Trophoblast cell (in vitro differentiated cells and primary cell): ENCODE data around the gene CHMP2A. TPM values are rescaled to one million over a fixed set of nuclear protein-coding genes. Genes with fewer than 3 reads are reported as not detected.

Experiments
- DNase-seq, 2 donors: peaks; one replicate each; pipeline ENCODE4 v3.0.0-alpha.2; 2016
- H2AFZ ChIP-seq: 2 replicates; pipeline ENCODE4 v1.6.1; 2013; ENCODE audit warnings: low read length, moderate library complexity, mild to moderate bottlenecking; ENCODE audit not compliant: insufficient read depth, poor library complexity
- H2AK5ac ChIP-seq: 2 replicates; pipeline ENCODE4 v1.6.1; 2013; ENCODE audit warnings: mild to moderate bottlenecking, low read length
- H2BK120ac ChIP-seq: 2 replicates; pipeline ENCODE4 v1.6.1; 2013; ENCODE audit warnings: low read length, mild to moderate bottlenecking, moderate library complexity; ENCODE audit not compliant: insufficient read depth, poor library complexity
- H2BK12ac ChIP-seq: 2 replicates; pipeline ENCODE4 v1.6.1; 2013; ENCODE audit warnings: mild to moderate bottlenecking, low read length, moderate library complexity
- H2BK5ac ChIP-seq: 2 replicates; pipeline ENCODE4 v1.6.1; 2013; ENCODE audit warnings: low read length, low read depth, moderate library complexity, mild to moderate bottlenecking; ENCODE audit not compliant: poor library complexity
- H3K14ac ChIP-seq: 2 replicates; pipeline ENCODE4 v1.6.1; 2013; ENCODE audit warnings: mild to moderate bottlenecking, low read length
- H3K18ac ChIP-seq: 2 replicates; pipeline ENCODE4 v1.6.1; 2013; ENCODE audit warnings: mild to moderate bottlenecking, low read length
- H3K23ac ChIP-seq: 2 replicates; pipeline ENCODE4 v1.6.1; 2013; ENCODE audit warnings: low read length
- H3K27ac ChIP-seq: 2 replicates; pipeline ENCODE4 v1.5.1; 2013; ENCODE audit warnings: low read depth, mild to moderate bottlenecking, inconsistent platforms, low read length, moderate library complexity
- H3K27me3 ChIP-seq: 2 replicates; pipeline ENCODE4 v1.6.1; 2013; ENCODE audit warnings: inconsistent platforms, mild to moderate bottlenecking, low read length, moderate library complexity; ENCODE audit not compliant: insufficient read depth
- H3K36me3 ChIP-seq, 2 experiments: 1 replicate in 1 of 2; 2 replicates in 1 of 2; pipeline ENCODE4 v1.6.1; 2013; ENCODE audit warnings: low read length in 2 of 2, mild to moderate bottlenecking in 2 of 2, moderate library complexity in 1 of 2; ENCODE audit not compliant: insufficient read depth in 2 of 2, control insufficient read depth in 1 of 2
- H3K4ac ChIP-seq: 2 replicates; pipeline ENCODE4 v1.6.1; 2013; ENCODE audit warnings: low read depth, mild to moderate bottlenecking, low read length, moderate library complexity
- H3K4me1 ChIP-seq, 2 experiments: 1 replicate in 1 of 2; 2 replicates in 1 of 2; pipeline ENCODE4 v1.6.1; 2013; ENCODE audit warnings: low read length in 2 of 2, mild to moderate bottlenecking in 2 of 2, moderate library complexity in 1 of 2; ENCODE audit not compliant: insufficient read depth in 2 of 2, control insufficient read depth in 1 of 2
- H3K4me2 ChIP-seq: 2 replicates; pipeline ENCODE4 v1.6.1; 2013; ENCODE audit warnings: inconsistent platforms, mild to moderate bottlenecking, low read length, moderate library complexity
- H3K4me3 ChIP-seq: 2 replicates; pipeline ENCODE4 v1.5.1; 2013; ENCODE audit warnings: mild to moderate bottlenecking, low read depth, low read length, inconsistent platforms
- H3K79me1 ChIP-seq: one replicate; pipeline ENCODE4 v1.6.1; 2013; ENCODE audit warnings: low read length
- H3K79me2 ChIP-seq: 2 replicates; pipeline ENCODE4 v1.6.1; 2013; ENCODE audit warnings: low read length, mild to moderate bottlenecking; ENCODE audit not compliant: control insufficient read depth, insufficient read depth, poor library complexity
- H3K9ac ChIP-seq: 2 replicates; pipeline ENCODE4 v1.6.1; 2013; ENCODE audit warnings: mild to moderate bottlenecking, low read length
- H3K9me3 ChIP-seq: 2 replicates; pipeline ENCODE4 v1.6.1; 2013; ENCODE audit warnings: low read depth, mild to moderate bottlenecking, control low read depth, inconsistent platforms, low read length; ENCODE audit not compliant: insufficient read depth
- H4K12ac ChIP-seq: 2 replicates; pipeline ENCODE4 v1.6.1; 2013; ENCODE audit warnings: low read depth, mild to moderate bottlenecking, low read length, moderate library complexity
- H4K8ac ChIP-seq: 2 replicates; pipeline ENCODE4 v1.6.1; 2013; ENCODE audit warnings: low read depth, mild to moderate bottlenecking, low read length, moderate library complexity
- H4K91ac ChIP-seq: one replicate; pipeline ENCODE4 v1.6.1; 2013; ENCODE audit warnings: low read depth, mild to moderate bottlenecking, low read length, moderate library complexity
- WGBS: extraction: QIAGEN DNeasy Blood & Tissue Kit; methylation state at CpG from one replicate; pipeline ENCODE4 v1.1.7; 2013; ENCODE audit warnings: missing lambda C conversion rate; ENCODE audit not compliant: insufficient read length, insufficient coverage; ENCODE audit errors: extremely low coverage; 5-methylcytosine and 5-hydroxymethylcytosine counted together
- polyA plus RNA-seq: library from polyadenylated mRNA; stranded (reverse); fragments of 200-250 nt; gene quantifications from 2 replicates; pipeline ENCODE4 v1.2.3, GENCODE V29; 2013

The CHMP2A gene
- 137 and 138 TPM in 2 replicates for polyA plus RNA-seq

DNA sequence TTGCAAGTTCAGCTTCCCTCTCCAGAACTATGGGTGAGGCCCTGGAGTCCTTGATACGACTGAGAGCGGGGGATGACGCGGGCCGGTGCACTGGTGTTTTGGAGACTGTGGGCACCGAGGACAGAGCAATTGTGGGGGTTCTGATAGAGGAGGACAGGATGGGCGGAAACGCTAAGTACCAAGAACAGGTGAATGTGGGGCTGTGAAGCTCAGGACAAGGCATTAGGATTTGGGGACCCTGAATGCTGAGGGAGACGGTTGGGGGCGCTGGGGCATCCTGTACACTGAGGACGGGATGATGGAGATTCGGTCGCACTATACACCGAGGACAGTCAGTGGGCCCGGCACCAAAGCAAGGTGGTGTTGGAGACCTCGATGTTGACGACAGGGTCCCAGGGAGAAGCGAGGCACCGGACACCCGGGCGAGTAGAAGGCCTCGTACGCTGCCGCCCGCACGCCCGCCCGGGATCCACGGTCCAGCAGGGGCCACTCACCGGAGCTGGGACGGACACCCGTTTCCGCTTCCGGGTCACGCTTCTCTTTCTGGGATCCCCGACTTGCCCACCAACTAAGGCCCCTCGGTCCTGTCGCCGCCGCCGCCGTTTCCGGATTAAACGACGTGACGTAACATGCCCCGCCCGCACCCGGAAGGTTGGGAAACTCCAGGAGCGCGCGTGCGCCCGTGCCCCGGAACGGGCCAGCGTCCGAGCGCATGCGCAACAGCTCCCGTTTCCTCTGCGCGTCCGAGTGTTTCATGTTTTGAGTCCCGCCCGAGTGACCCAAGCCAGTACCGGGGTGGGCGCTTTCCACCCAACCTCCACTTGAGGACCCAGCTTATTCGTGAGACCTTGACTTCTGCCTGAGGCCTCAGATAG lies at the start of gene CHMP2A:
TSS of gene CHMP2A (minus strand) at position 612 of the 875 bp plus-strand sequence. CDS start 893 bp downstream, outside the sequence.
- no CpG with 5 or more reads among the region's 69 CpGs for WGBS

DNA sequence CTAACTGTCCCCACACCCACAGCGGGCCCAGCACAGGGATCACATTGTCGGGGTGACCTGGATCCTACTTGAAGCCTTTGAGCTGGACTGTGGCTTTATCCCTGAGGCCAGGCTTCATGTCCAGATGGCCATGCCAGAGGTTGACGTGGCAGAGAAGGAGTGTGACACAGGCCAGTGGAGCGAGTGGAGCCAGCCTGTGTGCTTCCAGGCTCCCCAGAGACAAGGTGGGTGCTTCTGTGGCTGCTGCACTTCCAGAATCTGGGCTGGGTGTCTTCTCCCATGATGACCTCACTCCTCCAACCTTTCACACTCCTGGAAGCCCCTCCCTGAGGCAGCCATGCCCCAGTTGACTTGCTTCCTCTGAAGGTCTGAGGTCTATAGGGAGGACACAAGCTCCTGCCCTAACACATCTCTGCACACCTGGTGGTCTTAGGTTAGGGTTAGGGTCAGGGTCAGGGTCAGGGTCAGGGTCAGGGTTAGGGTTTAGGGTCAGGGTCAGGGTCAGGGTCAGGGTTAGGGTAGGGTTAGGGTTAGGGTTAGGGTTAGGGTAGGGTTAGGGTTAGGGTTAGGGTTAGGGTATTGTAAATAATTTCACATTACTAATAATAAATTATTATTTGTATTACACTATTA lies 31.3 kb upstream of the CHMP2A start:
- H2BK5ac ChIP-seq = no peak overlapping the region
- no peak overlapping the region for H3K9ac ChIP-seq
- no peak overlapping the region for H4K91ac ChIP-seq
- DNase-seq = no peak
- no peak overlapping the region for H3K4ac ChIP-seq
- no peak overlapping the region for H3K27ac ChIP-seq
- no peak overlapping the region for H4K8ac ChIP-seq
- H3K18ac ChIP-seq = no peak overlapping the region
- no peaks in the 10 kb centered on the region for H3K79me2 ChIP-seq
- no peaks in the 10 kb centered on the region for H3K27me3 ChIP-seq
- H3K14ac ChIP-seq = no peak overlapping the region
- no peaks in the 10 kb centered on the region for H3K9me3 ChIP-seq
- H3K4me1 ChIP-seq = no peaks in the 10 kb centered on the region
- peaks cover 18 to 27% of the 10 kb centered on the region in 2 experiments for H3K36me3 ChIP-seq
- no peak overlapping the region for H2AFZ ChIP-seq
- WGBS = no CpG with 5 or more reads among the region's 4 CpGs
- H3K4me3 ChIP-seq = no peak overlapping the region
- no peak overlapping the region for H2BK12ac ChIP-seq
- no peak overlapping the region for H3K23ac ChIP-seq
- no peak overlapping the region for H4K12ac ChIP-seq
- no peaks in the 10 kb centered on the region for H3K79me1 ChIP-seq
- no peak overlapping the region for H2BK120ac ChIP-seq
- H3K4me2 ChIP-seq = no peak overlapping the region
- no peak overlapping the region for H2AK5ac ChIP-seq

More for the DNA sequence above, at the start of gene CHMP2A:
- H3K9ac ChIP-seq = peak within 1 kb of the TSS; percentile 91
- H3K4me3 ChIP-seq = peak within 1 kb of the TSS; percentile 82
- peaks cover 18 to 26% of the 10 kb centered on the region in 2 experiments for H3K4me1 ChIP-seq
- H3K79me1 ChIP-seq = peaks cover 24% of the 10 kb centered on the region
- peaks cover 27% of the 10 kb centered on the region for H3K79me2 ChIP-seq
- peak within 1 kb of the TSS; percentile 92 for H2AK5ac ChIP-seq
- no peak within 1 kb of the TSS for H3K23ac ChIP-seq
- DNase-seq = peak; percentile 90 to 98
- no peaks in the 10 kb centered on the region for H3K27me3 ChIP-seq
- H3K36me3 ChIP-seq = peaks cover 52% of the 10 kb centered on the region in 2 experiments
- H3K4ac ChIP-seq = peak within 1 kb of the TSS; percentile 78
- peak within 1 kb of the TSS; percentile 10 for H2BK12ac ChIP-seq
- peak within 1 kb of the TSS; percentile 59 for H2BK120ac ChIP-seq
- H4K12ac ChIP-seq = peak within 1 kb of the TSS; percentile 91
- peak within 1 kb of the TSS; percentile 94 for H3K14ac ChIP-seq
- H3K18ac ChIP-seq = peak within 1 kb of the TSS; percentile 71
- H4K91ac ChIP-seq = peak within 1 kb of the TSS; percentile 94
- H3K27ac ChIP-seq = peak within 1 kb of the TSS; percentile 89
- H4K8ac ChIP-seq = peak within 1 kb of the TSS; percentile 98
- H3K9me3 ChIP-seq = no peaks in the 10 kb centered on the region
- peak within 1 kb of the TSS; percentile 90 for H3K4me2 ChIP-seq
- H2BK5ac ChIP-seq = peak within 1 kb of the TSS; percentile 55
- peak within 1 kb of the TSS; percentile 68 for H2AFZ ChIP-seq

DNA sequence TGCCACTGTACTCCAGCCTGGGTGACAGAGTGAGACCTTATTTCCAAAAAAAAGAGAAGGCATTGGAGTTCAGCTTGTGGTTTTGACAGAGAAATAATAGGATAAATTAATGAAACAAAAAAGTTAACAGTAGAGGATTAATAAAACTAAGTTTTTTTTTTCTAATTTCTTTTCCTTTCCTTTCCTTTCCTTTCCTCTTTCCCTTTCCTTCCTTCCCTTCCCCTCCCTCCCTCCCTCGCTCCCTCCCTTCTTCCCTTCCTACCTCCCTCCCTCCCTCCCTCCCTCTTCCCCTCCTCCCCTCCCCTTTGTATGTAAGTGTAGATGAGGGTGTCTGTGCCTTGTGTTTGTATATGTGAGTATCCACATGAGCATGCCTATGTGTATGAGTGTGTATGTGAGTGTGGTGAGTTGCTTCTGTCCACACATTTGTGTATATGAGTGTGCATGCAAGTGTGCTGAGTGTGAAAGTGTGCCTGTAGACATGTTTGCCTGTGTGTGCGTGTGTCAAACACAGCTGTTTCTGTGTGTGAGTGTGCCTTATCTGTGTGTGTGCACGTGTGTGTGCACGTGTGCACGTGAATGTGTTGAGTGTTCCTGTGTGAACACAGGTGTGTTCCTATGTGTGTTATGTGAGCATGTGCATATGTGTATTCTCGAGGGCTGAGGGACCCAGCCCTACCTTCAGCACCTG lies 30.7 kb upstream of the CHMP2A start:
- no CpG with 5 or more reads among the region's 6 CpGs for WGBS
- H2BK5ac ChIP-seq = no peak overlapping the region
- H3K36me3 ChIP-seq = peaks cover 18 to 27% of the 10 kb centered on the region in 2 experiments
- H3K27me3 ChIP-seq = no peaks in the 10 kb centered on the region
- no peak overlapping the region for H4K12ac ChIP-seq
- H3K14ac ChIP-seq = no peak overlapping the region
- no peak overlapping the region for H2BK120ac ChIP-seq
- H2BK12ac ChIP-seq = no peak overlapping the region
- H2AFZ ChIP-seq = no peak overlapping the region
- no peak overlapping the region for H3K9ac ChIP-seq
- no peak overlapping the region for H3K4me2 ChIP-seq
- no peak overlapping the region for H3K27ac ChIP-seq
- no peak for DNase-seq
- no peaks in the 10 kb centered on the region for H3K79me2 ChIP-seq
- no peak overlapping the region for H4K8ac ChIP-seq
- H4K91ac ChIP-seq = no peak overlapping the region
- H3K4ac ChIP-seq = no peak overlapping the region
- no peaks in the 10 kb centered on the region for H3K4me1 ChIP-seq
- no peak overlapping the region for H3K18ac ChIP-seq
- no peak overlapping the region for H3K23ac ChIP-seq
- no peaks in the 10 kb centered on the region for H3K9me3 ChIP-seq
- H3K79me1 ChIP-seq = no peaks in the 10 kb centered on the region
- H3K4me3 ChIP-seq = no peak overlapping the region
- H2AK5ac ChIP-seq = no peak overlapping the region
